Measurements from ENCODE around the gene INPP4B.

The INPP4B gene

DNA sequence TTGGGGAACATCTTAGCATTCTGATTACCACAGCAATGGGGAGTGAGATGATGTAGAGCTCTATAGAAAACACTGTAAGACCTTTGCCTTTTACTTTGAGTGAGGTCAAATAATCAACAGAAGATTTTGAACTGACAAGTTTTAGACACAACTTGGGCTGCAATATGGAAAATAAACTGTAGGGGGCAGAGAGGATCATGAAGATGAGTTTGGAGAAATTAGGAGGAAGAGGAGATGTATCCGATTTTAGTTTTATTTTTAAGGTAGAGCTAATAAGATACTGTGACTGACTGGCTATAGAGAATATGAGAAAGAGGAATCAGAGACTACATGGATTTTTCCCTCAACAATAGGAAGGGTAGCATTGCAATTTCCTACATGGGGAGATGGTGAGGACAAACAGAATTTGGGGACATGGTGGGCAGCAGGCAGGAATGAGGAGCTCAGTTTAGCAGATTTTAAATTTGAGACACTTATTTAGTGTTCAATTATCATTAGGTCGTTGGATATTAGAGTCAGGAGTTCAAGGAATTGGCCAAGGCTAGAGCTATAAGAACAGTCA, 563.1 kb downstream of the INPP4B start:
- DNase-seq (ENCODE audit: low spot score): no peak
- TF ChIP-seq, protein P1, sequence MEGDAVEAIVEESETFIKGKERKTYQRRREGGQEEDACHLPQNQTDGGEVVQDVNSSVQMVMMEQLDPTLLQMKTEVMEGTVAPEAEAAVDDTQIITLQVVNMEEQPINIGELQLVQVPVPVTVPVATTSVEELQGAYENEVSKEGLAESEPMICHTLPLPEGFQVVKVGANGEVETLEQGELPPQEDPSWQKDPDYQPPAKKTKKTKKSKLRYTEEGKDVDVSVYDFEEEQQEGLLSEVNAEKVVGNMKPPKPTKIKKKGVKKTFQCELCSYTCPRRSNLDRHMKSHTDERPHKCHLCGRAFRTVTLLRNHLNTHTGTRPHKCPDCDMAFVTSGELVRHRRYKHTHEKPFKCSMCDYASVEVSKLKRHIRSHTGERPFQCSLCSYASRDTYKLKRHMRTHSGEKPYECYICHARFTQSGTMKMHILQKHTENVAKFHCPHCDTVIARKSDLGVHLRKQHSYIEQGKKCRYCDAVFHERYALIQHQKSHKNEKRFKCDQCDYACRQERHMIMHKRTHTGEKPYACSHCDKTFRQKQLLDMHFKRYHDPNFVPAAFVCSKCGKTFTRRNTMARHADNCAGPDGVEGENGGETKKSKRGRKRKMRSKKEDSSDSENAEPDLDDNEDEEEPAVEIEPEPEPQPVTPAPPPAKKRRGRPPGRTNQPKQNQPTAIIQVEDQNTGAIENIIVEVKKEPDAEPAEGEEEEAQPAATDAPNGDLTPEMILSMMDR (IDR thresholded peaks at IDR 0.05; ENCODE audit: borderline replicate concordance, control extremely low read depth, extremely low read depth, insufficient read depth, missing control alignments): peak; percentile 15
- in situ Hi-C loops (cut with MboI; ENCODE audit: low sequenced_read_pairs, unreplicated experiment): no loop called here

DNA sequence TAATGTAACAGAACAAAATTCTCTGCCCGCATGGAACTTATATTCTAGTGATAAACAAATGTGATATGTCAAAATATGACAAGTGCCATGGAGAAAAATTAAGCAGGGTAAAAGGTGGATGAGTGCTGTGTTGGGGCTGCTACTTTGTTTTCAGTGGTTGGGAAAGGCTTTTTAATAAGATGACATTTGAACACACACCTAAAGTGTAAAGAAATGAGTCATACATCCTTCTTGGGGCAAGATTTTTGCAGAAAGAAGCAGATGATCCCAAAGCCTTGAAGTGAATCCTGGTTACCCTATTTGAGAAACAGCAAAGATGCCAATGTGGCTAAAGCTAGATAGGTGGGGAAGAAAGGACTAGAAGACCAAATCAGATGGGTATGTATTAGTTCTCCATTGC, 564.1 kb downstream of the INPP4B start:
- TF ChIP-seq, protein P1 (IDR thresholded peaks at IDR 0.05; ENCODE audit: borderline replicate concordance, control extremely low read depth, extremely low read depth, insufficient read depth, missing control alignments): no peak
- in situ Hi-C loops (cut with MboI; ENCODE audit: low sequenced_read_pairs, unreplicated experiment): no loop called here
- DNase-seq (ENCODE audit: low spot score): no peak

DNA sequence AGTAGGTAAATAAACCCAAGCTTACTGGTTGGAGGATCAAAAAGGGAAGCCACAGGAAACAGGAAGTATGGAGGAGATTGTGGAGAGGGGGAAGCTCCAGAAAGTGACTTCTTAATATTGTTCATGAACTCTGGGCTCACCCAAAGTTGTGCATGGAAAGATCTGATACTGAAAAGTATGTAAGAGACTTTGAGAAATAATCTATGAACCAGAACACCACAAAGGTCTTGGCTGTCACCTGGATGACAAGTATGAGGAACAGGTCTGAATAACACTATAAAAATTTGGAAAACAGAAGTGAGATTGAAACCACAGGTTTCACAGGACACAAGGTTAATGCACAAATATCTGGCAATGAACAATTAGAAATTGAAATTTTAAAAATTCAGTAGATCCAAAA, 567.4 kb downstream of the INPP4B start:
- TF ChIP-seq, protein P1 (IDR thresholded peaks at IDR 0.05; ENCODE audit: borderline replicate concordance, control extremely low read depth, extremely low read depth, insufficient read depth, missing control alignments): no peak
- no peak for DNase-seq (ENCODE audit: low spot score)
- in situ Hi-C loops (cut with MboI; ENCODE audit: low sequenced_read_pairs, unreplicated experiment): no loop called here

DNA sequence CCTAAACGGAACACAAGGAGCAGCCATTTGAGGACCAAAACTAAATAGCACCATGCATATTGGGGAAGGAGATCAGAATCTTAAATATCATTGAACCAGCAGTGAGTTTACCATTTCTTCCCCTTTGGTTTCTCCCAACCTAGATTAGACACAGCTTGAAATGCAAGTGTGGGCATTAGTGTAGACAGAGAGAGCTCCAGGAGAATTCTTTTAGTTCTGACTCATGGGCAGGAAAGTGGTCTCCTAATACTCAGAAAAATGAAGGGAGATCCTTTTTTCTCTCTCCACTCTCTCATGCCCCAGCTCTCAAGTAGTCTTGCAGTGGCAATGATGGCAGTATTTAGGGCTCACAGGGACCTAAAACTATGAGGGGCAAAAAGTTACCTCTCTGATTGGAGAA, 567.9 kb downstream of the INPP4B start:
- in situ Hi-C loops (cut with MboI; ENCODE audit: low sequenced_read_pairs, unreplicated experiment): no loop called here
- TF ChIP-seq, protein P1 (IDR thresholded peaks at IDR 0.05; ENCODE audit: borderline replicate concordance, control extremely low read depth, extremely low read depth, insufficient read depth, missing control alignments): no peak
- DNase-seq (ENCODE audit: low spot score): no peak

DNA sequence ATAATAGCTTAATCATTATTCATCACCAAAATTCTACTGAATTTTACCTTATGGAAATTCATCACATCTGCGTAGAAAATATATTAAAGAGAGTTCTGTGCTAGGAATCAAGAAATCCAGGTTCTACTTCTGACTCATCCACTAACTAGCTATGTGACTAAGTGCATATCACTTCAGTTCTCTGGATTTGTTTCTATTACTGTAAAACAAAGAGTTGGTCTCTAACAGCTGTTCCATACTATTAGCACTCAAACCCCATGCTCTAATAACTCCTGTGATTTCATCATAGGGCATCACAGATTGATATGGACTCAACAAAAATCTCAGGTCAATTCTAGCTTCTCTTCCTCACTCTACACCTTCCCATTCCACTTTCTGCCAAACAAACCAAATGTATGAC, 572.0 kb downstream of the INPP4B start:
- TF ChIP-seq, protein P1 (IDR thresholded peaks at IDR 0.05; ENCODE audit: borderline replicate concordance, control extremely low read depth, extremely low read depth, insufficient read depth, missing control alignments): no peak
- DNase-seq (ENCODE audit: low spot score): no peak

DNA sequence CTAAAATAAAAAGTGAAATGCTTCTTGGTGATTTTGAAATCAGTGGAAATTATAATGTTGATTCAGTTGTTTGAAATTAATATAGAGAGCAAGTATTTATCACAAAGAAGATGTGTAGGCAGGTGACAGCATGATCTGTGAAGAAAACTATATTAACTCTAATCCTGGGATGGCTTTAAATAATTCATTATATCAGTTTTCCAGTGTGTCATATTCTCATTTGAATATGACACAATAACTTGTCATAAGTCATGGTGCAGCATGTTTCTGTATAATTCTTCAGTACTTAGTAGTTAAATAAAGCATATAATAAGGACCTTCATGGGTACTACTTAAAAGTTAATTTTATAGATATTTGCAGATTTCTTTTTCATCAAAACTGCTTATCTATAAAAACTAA, 573.6 kb downstream of the INPP4B start:
- in situ Hi-C loops (cut with MboI; ENCODE audit: low sequenced_read_pairs, unreplicated experiment): no loop called here
- no peak for DNase-seq (ENCODE audit: low spot score)
- TF ChIP-seq, protein P1 (IDR thresholded peaks at IDR 0.05; ENCODE audit: borderline replicate concordance, control extremely low read depth, extremely low read depth, insufficient read depth, missing control alignments): no peak

More for the DNA sequence above, 572.0 kb downstream of the INPP4B start:
- in situ Hi-C loops (cut with MboI; ENCODE audit: low sequenced_read_pairs, unreplicated experiment): no loop called here
